ENCODE results near the gene SLC1A1.

SLC1A1 gene

GRCh38 chr9:4508907-4509589 is 18.8 kb downstream of the SLC1A1 start:
- H3K4me3 ChIP-seq (replicated peaks; ENCODE audit: low read depth, low read length) = no peak overlapping the region
- H3K36me3 ChIP-seq (ENCODE audit: control insufficient read depth, insufficient read depth, low read length) = no peaks in the 10 kb centered on the region
- DNase-seq (ENCODE audit: extremely low read depth, insufficient read length) = no peak
- TF ChIP-seq CTCF (IDR thresholded peaks at IDR 0.05; ENCODE audit: insufficient read depth, low read length, poor library complexity, severe bottlenecking) = no peak
- H3K27me3 ChIP-seq (replicated peaks; ENCODE audit: control insufficient read depth, insufficient read depth, low read length) = no peaks in the 10 kb centered on the region

DNA sequence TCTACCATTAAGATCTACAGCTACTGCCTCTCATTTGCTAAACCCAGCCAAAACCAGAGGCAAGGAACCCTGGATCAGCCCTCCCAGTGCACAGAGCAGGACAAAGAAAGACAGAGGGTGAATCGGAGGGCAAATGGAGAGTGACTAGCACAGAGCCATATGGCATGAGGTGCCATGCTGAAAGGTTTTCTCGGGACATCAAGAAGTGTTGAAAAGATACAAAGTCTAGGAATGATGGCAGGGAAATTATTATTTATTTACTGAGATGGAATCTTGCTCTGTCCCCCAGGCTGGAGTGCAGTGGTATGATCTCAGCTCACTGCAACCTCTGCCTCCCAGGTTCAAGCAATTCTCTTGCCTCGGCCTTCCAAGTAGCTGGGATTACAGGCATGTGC is 19.3 kb downstream of the SLC1A1 start:
- no peak for DNase-seq (ENCODE audit: extremely low read depth, insufficient read length)
- TF ChIP-seq CTCF (IDR thresholded peaks at IDR 0.05; ENCODE audit: insufficient read depth, low read length, poor library complexity, severe bottlenecking) = no peak
- H3K27me3 ChIP-seq (replicated peaks; ENCODE audit: control insufficient read depth, insufficient read depth, low read length) = no peaks in the 10 kb centered on the region
- no peak overlapping the region for H3K4me3 ChIP-seq (replicated peaks; ENCODE audit: low read depth, low read length)
- H3K36me3 ChIP-seq (ENCODE audit: control insufficient read depth, insufficient read depth, low read length) = no peaks in the 10 kb centered on the region

GRCh38 chr9:4510546-4511322 is 20.5 kb downstream of the SLC1A1 start:
- Histone ChIP-seq H3K36me3 (ENCODE audit: control insufficient read depth, insufficient read depth, low read length) (no peaks in the 10 kb centered on the region), H3K4me3 (replicated peaks; ENCODE audit: low read depth, low read length) (no peak overlapping the region), H3K27me3 (replicated peaks; ENCODE audit: control insufficient read depth, insufficient read depth, low read length) (no peaks in the 10 kb centered on the region)
- DNase-seq (ENCODE audit: extremely low read depth, insufficient read length) = no peak
- TF ChIP-seq CTCF (IDR thresholded peaks at IDR 0.05; ENCODE audit: insufficient read depth, low read length, poor library complexity, severe bottlenecking) = no peak

- DNase-seq (ENCODE audit: extremely low read depth, insufficient read length) = no peak
- Histone ChIP-seq H3K4me3 (replicated peaks; ENCODE audit: low read depth, low read length) (no peak overlapping the region), H3K36me3 (ENCODE audit: control insufficient read depth, insufficient read depth, low read length) (no peaks in the 10 kb centered on the region), H3K27me3 (replicated peaks; ENCODE audit: control insufficient read depth, insufficient read depth, low read length) (no peaks in the 10 kb centered on the region)
- no peak for TF ChIP-seq CTCF (IDR thresholded peaks at IDR 0.05; ENCODE audit: insufficient read depth, low read length, poor library complexity, severe bottlenecking)
Measured at GRCh38 chr9:4514252-4515128, 24.2 kb downstream of the SLC1A1 start.

GRCh38 chr9:4515958-4516375 is 25.7 kb downstream of the SLC1A1 start:
- H3K27me3 ChIP-seq (replicated peaks; ENCODE audit: control insufficient read depth, insufficient read depth, low read length) = no peaks in the 10 kb centered on the region
- TF ChIP-seq CTCF (IDR thresholded peaks at IDR 0.05; ENCODE audit: insufficient read depth, low read length, poor library complexity, severe bottlenecking) = no peak
- DNase-seq (ENCODE audit: extremely low read depth, insufficient read length) = no peak
- no peaks in the 10 kb centered on the region for H3K36me3 ChIP-seq (ENCODE audit: control insufficient read depth, insufficient read depth, low read length)
- no peak overlapping the region for H3K4me3 ChIP-seq (replicated peaks; ENCODE audit: low read depth, low read length)
